ENCODE data around the gene PRMT7. TPM values are rescaled to one million over a fixed set of nuclear protein-coding genes. Genes with fewer than 3 reads are reported as not detected.

Gene PRMT7
- total RNA-seq, 1 experiment from 2014 or later: 47.5 TPM

DNA sequence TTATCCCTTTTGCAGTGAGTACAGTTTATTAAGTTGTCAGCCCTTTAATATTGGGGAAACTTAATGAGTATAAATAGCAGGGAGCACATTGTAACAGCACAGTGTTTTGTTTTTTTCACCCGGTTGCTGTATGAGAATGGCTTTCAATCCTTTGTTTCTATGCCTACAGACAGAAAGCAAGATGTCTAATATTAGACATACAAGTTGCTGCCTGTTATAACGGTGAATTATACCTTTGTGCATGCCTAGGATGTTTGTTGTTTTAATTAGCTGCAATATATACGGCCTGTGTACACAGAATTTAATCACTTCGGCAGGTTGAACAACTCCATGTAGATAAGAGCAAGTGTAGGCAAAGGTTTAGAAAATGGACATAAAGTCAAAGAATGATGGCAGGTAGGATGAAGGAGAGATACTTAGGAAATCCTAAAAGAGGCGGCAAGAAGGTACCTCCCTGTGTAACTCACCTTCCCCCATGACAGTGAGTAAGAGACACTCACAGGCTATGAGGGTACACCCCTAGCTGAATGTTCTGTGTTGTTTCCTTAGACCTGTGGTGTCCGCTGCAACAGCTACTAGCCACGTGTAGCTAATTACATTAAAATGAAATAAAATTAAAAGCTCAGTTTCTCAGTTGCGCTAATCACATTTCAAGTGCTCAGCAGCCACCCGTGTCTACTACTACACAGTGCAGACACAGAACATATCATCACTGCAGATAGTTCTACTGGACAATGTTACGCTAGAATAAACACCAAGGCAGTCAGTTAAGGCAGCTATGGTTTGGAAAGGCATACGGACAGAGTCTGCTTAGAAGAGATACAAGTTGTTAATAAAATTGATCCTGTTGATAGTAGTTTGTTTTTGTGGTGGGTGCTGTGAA is 11.0 kb upstream of the PRMT7 start:
- ChIA-PET CTCF (interaction anchor here (0.6 kb wide), 1 partner anchor 28 kb away, joined by 6 read pairs; no protein-coding TSS in a partner anchor), POLR2A (ENCODE audit: unreplicated experiment) (no interaction called here)
- no peak overlapping the region for H3K27ac ChIP-seq

DNA sequence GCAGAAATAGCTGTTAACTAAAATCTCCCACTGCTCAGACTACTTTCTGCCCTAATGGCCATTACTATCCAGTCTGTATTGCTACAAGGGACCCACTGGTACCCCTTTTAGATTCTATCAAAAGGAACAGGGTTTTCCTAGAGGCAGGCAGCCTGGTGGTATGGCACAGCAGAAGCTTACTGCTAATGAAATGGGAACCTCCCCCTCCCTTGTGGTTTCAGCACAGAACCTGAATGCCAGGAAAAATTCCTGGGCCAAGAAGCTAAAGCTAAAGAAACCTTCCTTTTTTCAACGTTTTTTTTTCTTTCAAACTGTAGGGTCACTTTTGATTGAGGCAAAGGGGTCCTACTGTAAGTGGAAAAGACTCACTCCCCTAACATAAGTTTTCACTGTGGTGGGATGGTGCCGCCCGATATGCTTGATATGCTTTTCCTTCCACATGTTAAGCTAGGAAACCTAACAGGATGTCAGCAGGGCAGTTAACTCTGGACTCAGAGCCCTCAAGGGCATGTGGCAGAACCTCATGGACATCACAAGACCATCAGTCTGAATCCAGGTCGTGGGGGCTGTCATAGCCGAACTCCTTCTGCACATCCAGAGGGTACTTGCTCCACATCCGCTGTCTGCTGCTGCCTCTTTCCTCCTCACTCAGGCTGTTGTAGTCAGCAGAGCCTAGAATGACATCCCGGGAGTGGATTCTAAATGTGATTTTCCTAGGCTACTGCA is 9.9 kb upstream of the PRMT7 start:
- Histone ChIP-seq H2AFZ (no peak overlapping the region), H3K4me1 (replicated peaks; ENCODE audit: insufficient read depth) (no peaks in the 10 kb centered on the region), H3K36me3 (ENCODE audit: low read depth) (peaks cover 43% of the 10 kb centered on the region), H3K9me3 (ENCODE audit: insufficient read depth, low read depth) (no peaks in the 10 kb centered on the region), H3K27ac (no peak overlapping the region), H3K79me2 (ENCODE audit: low read depth) (no peaks in the 10 kb centered on the region), H3K4me2 (no peak overlapping the region), H3K9me2 (ENCODE audit: insufficient read depth) (no peaks in the 10 kb centered on the region), H4K20me1 (ENCODE audit: insufficient read depth) (peaks cover 21% of the 10 kb centered on the region), H3K4me3 (no peak overlapping the region), H3F3A (ENCODE audit: insufficient read depth, low read depth) (peaks cover 25% of the 10 kb centered on the region; the same call in 1 of the 2 replicates), H3K27me3 (ENCODE audit: insufficient read depth, low read depth) (no peaks in the 10 kb centered on the region)
- ChIA-PET CTCF (interaction anchor here (0.6 kb wide), 1 partner anchor 9 kb away, joined by 7 read pairs; no protein-coding TSS in a partner anchor), POLR2A (ENCODE audit: unreplicated experiment) (no interaction called here)
- intact Hi-C loops (cut with micrococcal nuclease; ENCODE audit: unreplicated experiment): no loop called here
- no peak for DNase-seq
- TF ChIP-seq EZH2 (IDR thresholded peaks at IDR 0.05; ENCODE audit: low read depth): no peak
- TF ChIP-seq, protein P1, sequence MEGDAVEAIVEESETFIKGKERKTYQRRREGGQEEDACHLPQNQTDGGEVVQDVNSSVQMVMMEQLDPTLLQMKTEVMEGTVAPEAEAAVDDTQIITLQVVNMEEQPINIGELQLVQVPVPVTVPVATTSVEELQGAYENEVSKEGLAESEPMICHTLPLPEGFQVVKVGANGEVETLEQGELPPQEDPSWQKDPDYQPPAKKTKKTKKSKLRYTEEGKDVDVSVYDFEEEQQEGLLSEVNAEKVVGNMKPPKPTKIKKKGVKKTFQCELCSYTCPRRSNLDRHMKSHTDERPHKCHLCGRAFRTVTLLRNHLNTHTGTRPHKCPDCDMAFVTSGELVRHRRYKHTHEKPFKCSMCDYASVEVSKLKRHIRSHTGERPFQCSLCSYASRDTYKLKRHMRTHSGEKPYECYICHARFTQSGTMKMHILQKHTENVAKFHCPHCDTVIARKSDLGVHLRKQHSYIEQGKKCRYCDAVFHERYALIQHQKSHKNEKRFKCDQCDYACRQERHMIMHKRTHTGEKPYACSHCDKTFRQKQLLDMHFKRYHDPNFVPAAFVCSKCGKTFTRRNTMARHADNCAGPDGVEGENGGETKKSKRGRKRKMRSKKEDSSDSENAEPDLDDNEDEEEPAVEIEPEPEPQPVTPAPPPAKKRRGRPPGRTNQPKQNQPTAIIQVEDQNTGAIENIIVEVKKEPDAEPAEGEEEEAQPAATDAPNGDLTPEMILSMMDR (conservative IDR thresholded peaks at IDR 0.05): no peak
- BruUV-seq (replicated peaks): no TSS peak

More for the DNA sequence above, 11.0 kb upstream of the PRMT7 start:
- Histone ChIP-seq H3K4me3 (no peak overlapping the region), H4K20me1 (ENCODE audit: insufficient read depth) (peaks cover 15% of the 10 kb centered on the region), H3K9me3 (ENCODE audit: insufficient read depth, low read depth) (no peaks in the 10 kb centered on the region), H3K27me3 (ENCODE audit: insufficient read depth, low read depth) (no peaks in the 10 kb centered on the region), H3K4me1 (replicated peaks; ENCODE audit: insufficient read depth) (no peaks in the 10 kb centered on the region), H3K9me2 (ENCODE audit: insufficient read depth) (no peaks in the 10 kb centered on the region), H3K36me3 (ENCODE audit: low read depth) (peaks cover 43% of the 10 kb centered on the region), H2AFZ (no peak overlapping the region), H3K79me2 (ENCODE audit: low read depth) (no peaks in the 10 kb centered on the region), H3F3A (ENCODE audit: insufficient read depth, low read depth) (peaks cover 25% of the 10 kb centered on the region; the same call in 1 of the 2 replicates), H3K4me2 (no peak overlapping the region)
- intact Hi-C loops (cut with micrococcal nuclease; ENCODE audit: unreplicated experiment): no loop called here
- no TSS peak for BruUV-seq (replicated peaks)
- TF ChIP-seq, protein P1 (conservative IDR thresholded peaks at IDR 0.05): no peak
- no peak for TF ChIP-seq EZH2 (IDR thresholded peaks at IDR 0.05; ENCODE audit: low read depth)
- DNase-seq: no peak

DNA sequence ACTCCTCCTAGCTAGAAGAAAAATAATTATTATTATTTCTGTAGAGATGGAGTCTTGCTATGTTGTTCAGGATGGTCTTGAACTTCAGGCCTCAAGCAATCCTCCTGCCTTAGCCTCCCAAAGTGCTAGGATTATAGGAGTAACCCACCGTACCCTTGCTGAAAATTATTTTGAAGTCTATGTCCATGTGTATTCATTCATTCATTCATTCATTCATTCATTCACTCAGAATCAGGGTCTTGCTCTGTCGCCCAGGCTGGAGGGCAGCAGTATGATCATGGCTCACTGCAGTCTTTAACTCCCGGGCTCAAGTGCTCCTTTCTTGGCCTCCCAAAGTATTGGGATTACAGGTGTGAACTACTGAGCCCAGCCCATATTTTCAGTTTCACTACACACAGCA is 4.2 kb upstream of the PRMT7 start:
- H3K4me2 ChIP-seq: no peak overlapping the region
- H3K4me3 ChIP-seq: no peak overlapping the region
- no peak for DNase-seq
- H3K27ac ChIP-seq: no peak overlapping the region
- TF ChIP-seq EZH2 (IDR thresholded peaks at IDR 0.05; ENCODE audit: low read depth): no peak
- TF ChIP-seq, protein P1 (conservative IDR thresholded peaks at IDR 0.05): no peak
- peaks cover 6% of the 10 kb centered on the region; the same call in 1 of the 2 replicates for H3F3A ChIP-seq (ENCODE audit: insufficient read depth, low read depth)
- H3K9me3 ChIP-seq (ENCODE audit: insufficient read depth, low read depth): no peaks in the 10 kb centered on the region
- ChIA-PET POLR2A (ENCODE audit: unreplicated experiment) (interaction anchor here (0.6 kb wide), 1 partner anchor 844 kb away, joined by 3 read pairs; no protein-coding TSS in a partner anchor), CTCF (no interaction called here)
- H3K36me3 ChIP-seq (ENCODE audit: low read depth): peaks cover 20% of the 10 kb centered on the region
- no TSS peak for BruUV-seq (replicated peaks)
- intact Hi-C loops (cut with micrococcal nuclease; ENCODE audit: unreplicated experiment): no loop called here
- peaks cover 11% of the 10 kb centered on the region for H3K4me1 ChIP-seq (replicated peaks; ENCODE audit: insufficient read depth)
- peaks cover 18% of the 10 kb centered on the region for H4K20me1 ChIP-seq (ENCODE audit: insufficient read depth)
- no peaks in the 10 kb centered on the region for H3K9me2 ChIP-seq (ENCODE audit: insufficient read depth)
- H2AFZ ChIP-seq: no peak overlapping the region
- no peaks in the 10 kb centered on the region for H3K27me3 ChIP-seq (ENCODE audit: insufficient read depth, low read depth)
- H3K79me2 ChIP-seq (ENCODE audit: low read depth): peaks cover 45% of the 10 kb centered on the region
